Stimulated activated CD8-positive, alpha-beta memory T cell treated with anti-CD3 and anti-CD28 coated beads, Interleukin-2, amount 100 ng/mL, for 48 hours (primary cell): ENCODE results near the gene ZNF726.
A peak's percentile ranks its signal among the peaks of the same experiment; 100 is the strongest.
"Not testable (repeated sequence)": the region's sequence is repeated elsewhere in the genome, so short reads cannot be mapped to it uniquely, and the experiment has no call there.

Source experiments
- DNase-seq, 2 donors: peaks; one replicate each; pipeline ENCODE4 v3.0.0-alpha.2; 2020; ENCODE audit warnings: low read depth in 2 of 2

Gene ZNF726

DNA sequence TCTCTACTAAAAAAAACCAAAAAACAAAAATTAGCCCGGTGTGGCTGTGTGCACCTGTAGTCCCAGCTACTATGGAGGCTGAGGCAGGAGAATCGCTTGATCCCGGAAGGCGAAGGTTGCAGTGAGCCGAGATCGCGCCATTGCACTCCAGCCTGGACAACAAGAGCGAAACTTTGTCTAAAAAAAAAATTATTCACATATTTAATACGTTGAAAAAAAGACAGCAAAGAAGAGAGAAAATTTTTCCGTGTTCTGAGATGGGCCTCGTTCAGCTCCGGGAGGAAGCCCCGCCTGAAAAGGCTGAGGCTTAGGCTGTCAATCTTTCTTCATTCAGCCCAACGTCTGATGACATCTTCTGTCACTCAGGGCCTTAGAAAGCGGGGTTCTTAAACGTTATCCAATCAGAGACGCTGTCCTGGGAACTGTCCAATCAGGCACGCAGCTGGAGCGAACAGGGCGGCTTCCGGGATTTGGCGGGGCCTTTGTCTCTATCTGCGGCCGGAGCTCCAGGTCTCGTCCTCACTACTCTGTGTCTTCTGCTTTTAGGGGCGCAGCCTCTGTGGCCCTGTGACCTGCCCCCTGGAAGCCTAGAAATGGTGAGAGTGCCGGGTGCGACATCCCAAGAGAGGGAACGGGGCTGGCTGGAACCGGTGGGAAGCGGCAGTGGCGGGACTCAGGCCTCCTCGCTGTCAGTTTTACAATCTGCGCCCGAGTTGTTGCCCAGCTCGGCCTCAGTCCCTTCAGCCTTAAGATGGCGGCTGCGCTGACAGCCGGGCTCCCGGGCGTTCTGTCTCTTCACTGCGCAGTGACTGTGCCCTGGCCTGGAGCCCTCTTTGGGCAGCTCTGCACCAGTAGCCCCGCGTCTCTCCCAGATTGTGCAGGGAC lies at the start of gene ZNF726:
TSS of gene ZNF726 (plus strand) at position 485 of the 885 bp plus-strand sequence. CDS start at position 594, 109 bp downstream.
- peak; percentile 67 to 76 for DNase-seq

DNA sequence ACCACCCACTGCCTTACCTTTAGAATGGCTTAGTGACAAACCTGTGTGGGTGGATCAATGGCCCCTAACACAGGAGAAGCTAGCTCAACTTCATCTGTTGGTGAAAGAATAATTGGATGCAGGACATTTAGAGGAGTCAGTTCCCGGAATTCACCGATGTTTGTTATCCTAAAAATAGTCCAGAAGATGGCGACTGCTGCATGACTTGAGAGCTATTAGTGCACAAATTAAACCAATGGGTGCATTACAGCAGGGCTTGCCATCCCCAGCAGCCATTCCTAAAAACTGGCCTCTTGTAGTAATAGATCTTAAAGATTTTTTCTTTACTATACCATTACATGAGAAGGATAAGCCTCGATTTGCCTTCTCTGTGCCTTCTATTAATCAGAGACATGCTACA lies 46.8 kb upstream of the ZNF726 start:
- DNase-seq = no peak

DNA sequence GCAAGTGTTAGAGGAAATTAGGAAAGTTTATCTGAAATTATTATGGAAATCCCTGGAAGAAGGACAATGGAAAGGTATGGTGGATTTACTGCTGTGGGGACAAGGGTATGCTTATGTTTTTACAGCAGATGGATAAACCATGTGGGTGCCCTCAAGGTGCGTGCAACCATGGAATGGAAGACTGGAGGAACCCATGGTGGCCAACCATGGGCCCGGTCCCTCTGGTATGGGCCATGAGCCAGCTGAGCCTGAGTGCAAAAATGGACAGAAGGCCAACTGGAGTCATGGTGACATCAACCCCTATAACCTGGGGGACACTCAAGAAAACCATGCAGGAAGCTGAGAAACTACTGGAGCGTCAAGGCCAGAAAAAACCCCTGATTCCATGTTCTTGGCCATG lies 46.1 kb upstream of the ZNF726 start:
- DNase-seq = no peak

DNA sequence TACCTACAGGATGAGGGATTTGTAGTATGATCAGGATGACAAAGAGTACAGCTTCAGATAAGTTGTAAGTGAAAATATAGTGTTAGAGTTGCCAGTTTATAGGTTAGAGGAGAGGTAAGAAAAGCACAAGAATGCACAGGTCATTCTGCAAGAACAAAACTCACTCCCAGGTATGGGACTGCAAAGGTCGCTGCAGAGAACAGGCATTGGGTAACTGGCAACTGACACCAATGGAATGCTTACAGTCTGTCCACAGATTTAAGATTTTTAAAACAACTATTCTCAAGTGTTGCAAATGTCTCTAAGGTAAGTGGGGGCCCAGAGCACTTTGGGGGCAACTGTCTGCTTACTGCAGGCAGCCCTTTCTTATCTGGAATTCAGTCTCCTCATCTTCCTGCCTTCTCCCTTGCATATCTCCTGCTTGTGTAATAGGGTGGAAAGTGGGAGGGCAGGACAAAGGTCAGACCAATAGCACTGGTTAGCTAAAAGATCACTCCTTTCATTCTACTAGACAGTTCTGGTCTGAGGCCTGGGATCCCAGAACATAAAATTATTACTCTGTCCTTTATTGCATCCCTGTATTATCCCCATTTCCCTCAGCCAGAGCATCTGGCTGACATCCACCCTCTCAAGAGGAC lies 42.3 kb upstream of the ZNF726 start:
- no peak for DNase-seq

DNA sequence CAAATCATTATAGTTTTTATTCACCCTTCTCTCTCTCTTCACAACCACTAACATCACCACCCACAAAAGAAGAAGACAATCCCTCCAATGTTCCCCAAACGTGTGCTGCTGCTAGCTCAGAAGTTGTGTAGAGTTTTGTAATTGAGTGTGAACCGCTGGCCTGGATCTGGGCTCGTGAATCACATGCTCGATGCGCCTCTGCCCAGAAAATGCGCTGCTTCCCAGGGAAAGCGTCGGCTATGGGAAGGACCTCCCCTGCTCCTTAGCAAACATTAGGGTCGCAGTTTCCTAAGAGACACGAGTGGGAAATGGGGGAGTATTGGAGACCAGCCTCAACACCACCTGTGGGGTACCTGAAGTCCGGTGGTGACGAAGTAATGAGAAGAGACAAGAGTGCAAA lies 38.4 kb upstream of the ZNF726 start:
- no peak for DNase-seq

DNA sequence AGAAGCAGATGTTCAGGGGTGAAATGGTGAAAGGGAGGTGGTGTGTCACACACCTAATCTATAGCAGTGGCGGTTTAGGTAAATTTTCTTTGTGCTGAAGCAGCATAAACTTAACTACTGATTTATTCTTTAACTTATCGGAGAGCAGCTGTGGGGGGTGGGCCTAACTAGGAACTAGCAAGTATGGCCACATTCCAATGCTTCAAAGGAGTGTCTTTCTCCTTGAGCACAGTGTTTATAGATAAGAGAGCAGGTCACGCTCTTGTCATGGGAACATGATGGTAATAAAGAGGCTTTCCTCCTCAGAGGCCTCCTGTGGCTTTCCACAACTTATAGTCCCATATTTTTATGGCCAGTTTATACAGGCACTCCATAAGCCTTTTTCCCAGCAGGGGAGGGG lies 37.9 kb upstream of the ZNF726 start:
- not testable (repeated sequence) for DNase-seq

DNA sequence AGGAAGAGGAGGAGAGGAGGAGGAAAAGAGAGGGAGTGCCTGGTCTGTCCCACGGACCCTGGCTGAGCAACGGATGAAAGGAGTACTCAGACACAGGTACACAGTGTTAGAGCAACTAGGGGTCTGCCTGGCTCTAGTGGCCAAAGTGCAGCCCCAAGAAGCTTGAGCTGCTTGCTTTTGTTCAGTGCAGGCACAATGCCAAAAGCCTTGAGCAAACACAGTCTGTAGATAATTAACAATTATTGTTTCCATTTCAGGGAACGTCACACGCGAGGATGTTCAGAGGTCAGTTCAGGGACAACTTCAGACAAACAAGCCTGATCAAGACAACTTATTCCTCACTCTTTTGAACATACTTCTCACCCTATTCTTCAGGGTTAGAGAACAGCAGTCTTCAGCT lies 32.2 kb upstream of the ZNF726 start:
- DNase-seq = no peak

DNA sequence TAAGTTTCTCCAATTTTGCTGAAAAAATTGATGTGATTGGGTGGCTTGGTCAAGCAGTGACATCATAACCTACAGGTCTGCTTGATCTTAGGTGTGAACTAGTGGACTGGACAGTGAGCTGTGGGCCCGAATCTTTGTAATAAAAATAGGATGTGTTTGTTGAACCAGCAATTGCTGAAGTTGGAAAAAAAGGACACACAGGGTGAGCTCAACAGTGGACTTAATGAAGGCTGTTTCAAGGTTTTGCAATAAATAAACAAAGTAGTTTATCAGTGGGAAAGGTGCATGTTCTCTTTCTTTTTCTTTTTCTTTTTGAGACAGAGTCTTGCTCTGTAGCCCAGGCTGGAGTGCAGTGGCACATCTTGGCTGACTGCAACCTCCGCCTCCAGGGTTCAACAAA lies 30.3 kb upstream of the ZNF726 start:
- DNase-seq = no peak

DNA sequence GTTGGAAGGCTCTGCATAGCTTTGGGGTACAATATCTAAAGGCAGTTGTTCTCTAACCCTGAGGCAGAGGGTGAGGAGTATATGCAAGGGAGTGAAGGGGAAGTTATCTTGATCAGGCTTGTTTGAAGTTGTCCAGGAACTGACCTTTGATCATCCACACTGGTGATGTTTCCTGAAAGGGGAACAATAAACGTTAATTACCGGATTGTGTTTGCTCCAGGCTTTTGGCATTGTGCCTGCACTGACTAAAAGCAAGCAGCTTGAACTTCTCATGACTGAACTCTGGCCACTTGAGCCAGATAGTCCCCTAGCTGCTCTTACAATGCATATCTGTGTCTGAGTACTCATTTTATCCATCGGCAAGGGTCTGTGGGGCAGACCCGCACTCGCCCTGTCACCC lies 27.0 kb upstream of the ZNF726 start:
- DNase-seq = no peak

DNA sequence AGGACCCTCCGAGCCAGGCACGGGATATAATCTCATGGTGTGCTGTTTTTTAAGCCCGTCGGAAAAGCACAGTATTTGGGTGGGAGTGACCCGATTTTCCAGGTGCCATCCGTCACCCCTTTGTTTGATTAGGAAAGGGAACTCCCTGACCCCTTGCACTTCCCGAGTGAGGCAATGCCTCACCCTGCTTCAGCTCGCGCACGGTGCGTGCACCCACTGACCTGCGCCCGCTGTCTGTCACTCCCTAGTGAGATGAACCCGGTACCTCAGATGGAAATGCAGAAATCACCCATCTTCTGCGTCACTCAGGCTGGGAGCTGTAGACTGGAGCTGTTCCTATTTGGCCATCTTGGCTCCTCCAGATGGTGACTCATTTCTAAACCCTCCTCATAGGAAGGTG lies 18.6 kb upstream of the ZNF726 start:
- DNase-seq = not testable (repeated sequence)

DNA sequence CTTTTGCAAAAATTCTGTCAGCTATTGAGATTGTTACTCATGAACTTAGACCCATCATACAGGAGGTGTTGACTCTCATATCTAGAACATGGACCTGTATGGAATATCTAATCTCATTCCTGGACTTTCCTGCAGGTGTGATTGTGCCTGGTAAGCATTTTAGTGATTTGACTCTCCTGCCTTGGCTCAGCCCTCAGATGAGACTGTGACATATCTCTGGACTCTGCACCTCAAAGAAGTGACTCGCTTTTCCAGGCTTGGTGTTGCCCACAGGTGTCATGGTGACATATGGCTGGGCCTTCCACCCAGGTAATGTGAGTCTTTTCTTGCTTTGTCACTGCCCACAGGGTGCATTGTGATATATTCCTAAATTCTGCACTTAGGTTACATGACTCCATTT lies 17.8 kb upstream of the ZNF726 start:
- DNase-seq = no peak

DNA sequence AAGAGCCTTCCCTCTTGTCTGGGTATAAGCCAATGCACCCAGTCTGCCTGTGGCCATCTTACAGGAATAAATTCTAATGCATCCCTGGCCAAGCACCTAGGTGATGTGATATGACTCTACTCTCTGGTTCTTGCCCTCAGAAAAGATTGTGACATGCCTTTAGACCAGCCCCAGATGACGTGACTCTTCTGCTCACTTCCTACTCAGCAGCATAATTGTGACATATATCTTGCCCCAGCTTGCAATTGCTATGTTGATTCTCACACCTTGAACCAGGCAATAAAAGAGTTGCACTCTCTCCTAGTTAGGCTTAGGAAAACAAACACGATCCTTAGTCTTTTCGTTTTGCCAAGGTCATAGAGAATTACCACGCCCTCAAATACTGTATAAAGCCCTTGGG lies 13.3 kb upstream of the ZNF726 start:
- DNase-seq = no peak

DNA sequence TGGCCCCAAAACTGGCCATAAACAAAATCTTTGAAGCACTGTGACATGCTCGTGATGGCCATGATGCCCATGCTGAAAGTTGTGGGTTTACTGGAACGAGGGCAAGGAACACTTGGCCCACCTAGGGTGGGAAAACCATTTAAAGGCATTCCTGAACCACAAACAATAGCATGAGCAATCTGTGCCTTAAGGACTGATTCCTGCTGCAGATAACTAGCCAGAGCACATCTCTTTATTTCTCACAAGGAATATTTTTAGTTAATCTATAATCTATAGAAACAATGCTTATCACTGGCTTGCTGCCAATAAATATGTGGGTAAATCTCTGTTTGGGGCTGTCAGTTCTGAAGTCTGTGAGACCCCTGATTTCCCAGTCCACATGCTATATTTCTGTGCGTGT lies 10.3 kb upstream of the ZNF726 start:
- no peak for DNase-seq

DNA sequence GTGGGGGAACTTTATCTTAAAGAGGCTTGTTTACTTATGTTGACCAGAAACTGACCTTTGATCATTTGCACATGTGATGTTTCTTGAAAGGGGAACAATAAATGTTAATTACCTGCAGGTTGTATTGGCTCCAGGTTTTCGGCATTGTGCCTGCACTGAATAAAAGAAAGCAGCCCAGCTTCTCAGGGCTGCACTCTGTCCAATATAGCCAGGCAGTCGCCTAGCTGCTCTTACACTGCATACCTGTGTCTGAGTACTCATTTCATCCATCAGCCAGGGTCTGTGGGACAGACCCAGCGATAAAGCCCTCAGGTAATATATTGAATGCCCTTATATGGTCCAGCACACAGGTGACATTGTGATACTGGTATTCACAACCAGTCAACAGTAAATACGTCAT lies 8.9 kb upstream of the ZNF726 start:
- DNase-seq = no peak

DNA sequence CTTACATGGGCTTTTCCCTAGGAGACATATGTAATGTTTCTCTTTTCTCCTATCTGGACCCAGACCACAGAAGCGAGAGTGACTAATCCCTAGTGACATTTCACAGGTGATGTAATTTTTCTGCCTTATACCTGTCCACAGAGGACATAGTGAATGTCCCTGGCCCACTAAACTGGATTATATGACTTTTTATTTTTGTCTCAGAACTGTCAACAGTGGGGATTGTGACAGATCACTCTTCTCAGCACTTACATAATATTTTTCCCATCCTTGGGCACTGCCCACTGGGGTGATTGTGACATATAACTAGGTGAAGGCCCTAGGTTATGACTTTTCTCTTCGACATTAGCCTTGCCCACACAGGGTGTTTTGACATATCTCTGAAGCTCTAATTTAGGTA lies 7.9 kb upstream of the ZNF726 start:
- no peak for DNase-seq

DNA sequence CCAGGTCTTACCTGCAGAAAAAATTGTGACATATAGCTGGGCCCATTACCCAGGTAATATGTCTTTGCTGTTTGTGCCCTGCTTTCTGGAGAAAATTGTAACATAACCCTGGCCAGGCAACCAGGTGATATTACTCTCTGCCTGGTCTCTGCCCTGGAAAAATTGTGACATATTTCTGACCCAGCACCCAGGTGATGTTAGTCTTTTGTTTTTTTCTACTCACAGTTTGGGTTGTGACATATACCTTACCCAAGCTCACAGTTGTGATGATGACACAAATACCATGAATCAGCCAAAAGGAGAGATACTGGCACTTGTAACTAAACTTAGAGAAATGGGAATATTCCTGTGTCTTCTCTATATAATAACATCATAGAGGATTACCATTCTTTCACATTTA lies 6.5 kb upstream of the ZNF726 start:
- no peak for DNase-seq

DNA sequence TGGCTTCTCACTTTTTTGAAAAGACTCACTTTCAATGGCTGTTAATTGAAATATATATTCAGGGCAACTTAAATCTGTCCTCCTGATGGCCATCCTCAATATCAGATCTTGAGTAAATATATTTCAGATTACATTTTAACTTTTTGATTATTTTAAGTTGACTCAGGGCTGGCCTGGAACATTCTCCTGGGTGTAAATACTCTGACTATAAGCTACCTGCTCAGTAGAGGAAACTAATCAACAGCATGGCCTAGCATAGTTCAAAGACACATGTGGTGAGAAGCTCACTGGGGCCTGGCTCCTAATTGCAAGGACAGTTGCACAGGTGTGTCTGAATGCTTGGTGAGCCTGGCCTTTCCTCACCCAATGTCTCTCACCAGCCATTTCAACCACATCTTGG lies 5.5 kb upstream of the ZNF726 start:
- no peak for DNase-seq

DNA sequence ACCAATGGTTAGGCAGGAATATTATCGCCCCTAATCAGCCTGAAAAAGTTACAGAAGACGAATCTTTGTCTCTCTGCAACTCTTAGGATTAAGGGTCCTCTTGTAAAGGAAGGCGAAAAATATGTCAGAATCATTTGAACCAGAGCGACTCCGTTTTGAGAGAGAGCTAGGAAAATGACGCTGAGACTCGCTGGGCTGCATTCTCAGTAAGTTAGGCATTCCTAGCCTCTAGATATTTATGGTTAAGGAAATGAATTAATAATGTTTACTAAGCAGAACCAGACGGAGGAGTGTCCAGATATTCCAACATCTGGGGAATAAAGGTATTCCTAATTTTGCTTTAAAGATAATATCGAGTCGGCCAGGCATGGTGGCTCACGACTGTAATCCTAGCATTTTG lies 755 bp upstream of the ZNF726 start:
- no peak for DNase-seq

DNA sequence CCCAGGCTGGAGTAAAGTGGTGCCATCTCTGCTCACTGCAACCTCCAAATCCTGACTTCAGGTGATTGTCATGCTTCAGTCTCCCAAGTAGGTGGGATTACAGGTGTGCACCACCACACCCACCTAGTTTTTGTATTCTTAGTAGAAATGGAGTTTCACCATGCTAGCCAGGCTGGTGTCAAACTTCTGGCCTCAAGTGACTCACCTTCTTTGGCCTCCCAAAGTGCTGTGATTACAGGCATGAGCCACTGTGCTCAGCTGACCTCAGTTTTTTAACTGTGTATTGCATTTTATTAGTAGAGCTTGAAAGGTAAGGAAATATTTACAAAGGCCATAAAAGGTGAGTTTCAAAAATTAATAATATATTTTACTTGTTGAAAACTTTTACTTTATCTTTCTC lies 2.3 kb downstream of the ZNF726 start:
- DNase-seq = no peak

DNA sequence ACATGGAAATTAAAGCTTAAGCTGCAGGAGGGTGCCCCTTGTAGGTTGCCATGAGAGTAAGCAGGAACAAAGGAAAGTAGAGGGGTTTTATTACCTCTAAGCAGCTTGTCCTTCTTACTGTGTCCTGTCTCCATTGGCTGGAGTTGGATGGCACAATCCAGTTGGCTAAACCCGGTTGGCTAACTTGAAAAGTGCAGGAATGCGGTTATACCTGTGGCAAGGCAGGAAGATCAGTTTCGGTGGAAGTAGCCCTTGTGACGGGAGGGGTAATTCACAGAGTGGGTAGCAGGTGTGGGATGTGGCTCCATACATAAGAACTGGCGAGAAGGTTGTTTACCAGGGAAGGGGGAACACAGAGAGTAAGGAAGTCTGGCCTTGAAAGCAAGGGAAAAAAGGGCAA lies 3.2 kb downstream of the ZNF726 start:
- no peak for DNase-seq

DNA sequence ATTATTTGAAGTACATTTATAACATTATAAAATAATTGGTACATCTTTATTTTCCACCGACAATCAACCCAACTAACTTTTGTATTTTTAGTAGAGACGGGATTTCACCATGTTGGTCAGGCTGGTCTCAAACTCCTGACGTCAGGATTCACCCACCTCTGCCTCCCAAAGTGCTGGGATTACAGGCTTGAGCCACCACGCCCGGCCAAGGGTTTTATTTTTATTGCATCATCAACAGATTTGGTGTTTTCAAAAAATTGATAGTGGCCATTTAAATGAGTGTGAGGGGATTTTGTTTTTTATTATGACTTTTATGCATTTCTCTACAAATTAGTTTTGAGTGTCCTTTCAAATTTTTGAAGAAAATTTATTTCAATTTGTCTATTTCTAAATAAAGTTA lies 10.6 kb downstream of the ZNF726 start:
- no peak for DNase-seq

DNA sequence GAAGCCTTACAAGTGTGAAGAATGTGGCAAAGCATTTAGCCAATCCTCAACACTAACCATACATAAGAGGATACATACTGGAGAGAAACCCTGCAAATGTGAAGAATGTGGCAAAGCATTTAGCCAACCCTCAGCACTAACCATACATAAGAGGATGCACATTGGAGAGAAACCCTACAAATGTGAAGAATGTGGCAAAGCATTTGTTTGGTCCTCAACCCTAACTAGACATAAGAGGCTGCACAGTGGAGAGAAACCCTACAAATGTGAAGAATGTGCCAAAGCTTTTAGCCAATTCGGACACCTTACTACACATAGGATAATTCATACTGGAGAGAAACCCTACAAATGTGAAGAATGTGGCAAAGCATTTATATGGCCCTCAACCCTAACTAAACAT lies 18.2 kb downstream of the ZNF726 start:
- no peak for DNase-seq

DNA sequence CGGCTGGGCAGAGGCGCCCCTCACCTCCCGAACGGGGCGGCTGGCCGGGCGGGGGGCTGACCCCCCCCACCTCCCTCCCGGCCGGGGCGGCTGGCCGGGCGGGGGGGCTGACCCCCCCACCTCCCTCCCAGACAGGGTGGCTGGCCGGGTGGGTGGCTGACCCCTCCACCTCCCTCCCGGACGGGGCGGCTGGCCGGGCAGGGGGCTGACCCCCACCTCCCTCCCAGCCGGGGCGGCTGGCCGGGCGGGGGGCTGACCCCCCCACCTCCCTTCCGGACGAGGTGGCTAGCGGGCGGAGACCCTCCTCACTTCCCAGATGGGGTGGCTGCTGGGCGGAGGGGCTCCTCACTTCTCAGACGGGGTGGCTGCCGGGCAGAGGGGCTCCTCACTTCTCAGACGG lies 22.3 kb downstream of the ZNF726 start:
- DNase-seq = not testable (repeated sequence)
